Measurements from ENCODE around the gene CELF2.

Gene CELF2

GRCh38 chr10:10977978-10978377 lies 39.7 kb upstream of the CELF2 start:
- ATAC-seq (ENCODE audit: insufficient read depth, low read depth) (no peak), DNase-seq (no peak)
- TF ChIP-seq CTCF (IDR thresholded peaks at IDR 0.05; ENCODE audit: borderline replicate concordance, extremely low read depth, low read length, poor library complexity, severe bottlenecking) (no peak), EZH2 (IDR thresholded peaks at IDR 0.05; ENCODE audit: borderline replicate concordance, low read depth, low read length, severe bottlenecking) (no peak)
- Histone ChIP-seq H3K79me2 (ENCODE audit: insufficient read depth, low read length) (no peaks in the 10 kb centered on the region), H3K4me1 (ENCODE audit: insufficient read depth, low read length) (no peaks in the 10 kb centered on the region), H2AFZ (ENCODE audit: low read depth, low read length) (no peak overlapping the region), H3K4me2 (ENCODE audit: insufficient read depth, low read length) (no peak overlapping the region), H3K9ac (ENCODE audit: low read depth, low read length) (no peak overlapping the region), H3K36me3 (ENCODE audit: insufficient read depth, low read length) (no peaks in the 10 kb centered on the region), H3K9me3 (ENCODE audit: insufficient read depth, low read length, severe bottlenecking) (no peaks in the 10 kb centered on the region), H4K20me1 (ENCODE audit: insufficient read depth, low read length) (no peaks in the 10 kb centered on the region), H3K4me3 (ENCODE audit: low read depth in 1 of 2, low read length in 2 of 2) (no peak overlapping the region), H3K27ac (ENCODE audit: low read length) (no peak overlapping the region), H3K27me3 (ENCODE audit: insufficient read depth, low read length, poor library complexity) (peaks cover 4% of the 10 kb centered on the region)

GRCh38 chr10:10985361-10985760 lies 32.3 kb upstream of the CELF2 start:
- no peak for DNase-seq
- Histone ChIP-seq H3K4me3 (ENCODE audit: low read depth in 1 of 2, low read length in 2 of 2) (no peak overlapping the region), H3K9ac (ENCODE audit: low read depth, low read length) (no peak overlapping the region), H3K79me2 (ENCODE audit: insufficient read depth, low read length) (no peaks in the 10 kb centered on the region), H3K4me1 (ENCODE audit: insufficient read depth, low read length) (no peaks in the 10 kb centered on the region), H3K4me2 (ENCODE audit: insufficient read depth, low read length) (no peak overlapping the region), H3K27me3 (ENCODE audit: insufficient read depth, low read length, poor library complexity) (no peaks in the 10 kb centered on the region), H3K9me3 (ENCODE audit: insufficient read depth, low read length, severe bottlenecking) (no peaks in the 10 kb centered on the region), H2AFZ (ENCODE audit: low read depth, low read length) (no peak overlapping the region), H3K27ac (ENCODE audit: low read length) (no peak overlapping the region), H3K36me3 (ENCODE audit: insufficient read depth, low read length) (no peaks in the 10 kb centered on the region), H4K20me1 (ENCODE audit: insufficient read depth, low read length) (no peaks in the 10 kb centered on the region)
- no peak for TF ChIP-seq CTCF (IDR thresholded peaks at IDR 0.05; ENCODE audit: borderline replicate concordance, extremely low read depth, low read length, poor library complexity, severe bottlenecking)
- TF ChIP-seq EZH2 (IDR thresholded peaks at IDR 0.05; ENCODE audit: borderline replicate concordance, low read depth, low read length, severe bottlenecking), result no peak
- ATAC-seq (ENCODE audit: insufficient read depth, low read depth), result no peak

GRCh38 chr10:10986606-10987005 lies 31.1 kb upstream of the CELF2 start:
- no peaks in the 10 kb centered on the region for H3K4me1 ChIP-seq (ENCODE audit: insufficient read depth, low read length)
- ATAC-seq (ENCODE audit: insufficient read depth, low read depth) (no peak), DNase-seq (no peak)
- no peaks in the 10 kb centered on the region for H3K9me3 ChIP-seq (ENCODE audit: insufficient read depth, low read length, severe bottlenecking)
- H3K79me2 ChIP-seq (ENCODE audit: insufficient read depth, low read length), result no peaks in the 10 kb centered on the region
- H3K27me3 ChIP-seq (ENCODE audit: insufficient read depth, low read length, poor library complexity), result no peaks in the 10 kb centered on the region
- no peak overlapping the region for H2AFZ ChIP-seq (ENCODE audit: low read depth, low read length)
- no peak for TF ChIP-seq EZH2 (IDR thresholded peaks at IDR 0.05; ENCODE audit: borderline replicate concordance, low read depth, low read length, severe bottlenecking)
- TF ChIP-seq CTCF (IDR thresholded peaks at IDR 0.05; ENCODE audit: borderline replicate concordance, extremely low read depth, low read length, poor library complexity, severe bottlenecking), result no peak
- H3K27ac ChIP-seq (ENCODE audit: low read length), result no peak overlapping the region
- H3K36me3 ChIP-seq (ENCODE audit: insufficient read depth, low read length), result no peaks in the 10 kb centered on the region
- H3K4me3 ChIP-seq (ENCODE audit: low read depth in 1 of 2, low read length in 2 of 2), result no peak overlapping the region
- no peak overlapping the region for H3K4me2 ChIP-seq (ENCODE audit: insufficient read depth, low read length)
- H3K9ac ChIP-seq (ENCODE audit: low read depth, low read length), result no peak overlapping the region
- no peaks in the 10 kb centered on the region for H4K20me1 ChIP-seq (ENCODE audit: insufficient read depth, low read length)

- TF ChIP-seq CTCF (IDR thresholded peaks at IDR 0.05; ENCODE audit: borderline replicate concordance, extremely low read depth, low read length, poor library complexity, severe bottlenecking) (no peak), EZH2 (IDR thresholded peaks at IDR 0.05; ENCODE audit: borderline replicate concordance, low read depth, low read length, severe bottlenecking) (no peak)
- H3K79me2 ChIP-seq (ENCODE audit: insufficient read depth, low read length), result no peaks in the 10 kb centered on the region
- ATAC-seq (ENCODE audit: insufficient read depth, low read depth), result no peak
- H3K27ac ChIP-seq (ENCODE audit: low read length), result no peak overlapping the region
- no peaks in the 10 kb centered on the region for H3K9me3 ChIP-seq (ENCODE audit: insufficient read depth, low read length, severe bottlenecking)
- no peak overlapping the region for H3K4me3 ChIP-seq (ENCODE audit: low read depth in 1 of 2, low read length in 2 of 2)
- no peaks in the 10 kb centered on the region for H3K27me3 ChIP-seq (ENCODE audit: insufficient read depth, low read length, poor library complexity)
- no peak overlapping the region for H3K9ac ChIP-seq (ENCODE audit: low read depth, low read length)
- no peak overlapping the region for H2AFZ ChIP-seq (ENCODE audit: low read depth, low read length)
- no peaks in the 10 kb centered on the region for H3K36me3 ChIP-seq (ENCODE audit: insufficient read depth, low read length)
- no peaks in the 10 kb centered on the region for H4K20me1 ChIP-seq (ENCODE audit: insufficient read depth, low read length)
- H3K4me2 ChIP-seq (ENCODE audit: insufficient read depth, low read length), result no peak overlapping the region
- H3K4me1 ChIP-seq (ENCODE audit: insufficient read depth, low read length), result no peaks in the 10 kb centered on the region
- no peak for DNase-seq
Measured at GRCh38 chr10:10987111-10987510, 30.6 kb upstream of the CELF2 start.

Measured in DND-41 (cell line).